ENCODE measurements around the gene SLC30A4.

SLC30A4 gene

GRCh38 chr15:45489690-45490238 is 32.8 kb downstream of the SLC30A4 start:
- no peak for TF ChIP-seq CTCF (IDR thresholded peaks at IDR 0.05; ENCODE audit: borderline replicate concordance, control extremely low read depth, extremely low read depth, insufficient read depth, missing control alignments)
- in situ Hi-C loops (cut with MboI; ENCODE audit: low sequenced_read_pairs, unreplicated experiment) = no loop called here
- no peak for DNase-seq (ENCODE audit: low spot score)

GRCh38 chr15:45486317-45486716 is 36.2 kb downstream of the SLC30A4 start:
- DNase-seq (ENCODE audit: low spot score) = no peak
- in situ Hi-C loops (cut with MboI; ENCODE audit: low sequenced_read_pairs, unreplicated experiment) = no loop called here

GRCh38 chr15:45481135-45481534 is 41.4 kb downstream of the SLC30A4 start:
- DNase-seq (ENCODE audit: low spot score) = no peak
- no peak for TF ChIP-seq CTCF (IDR thresholded peaks at IDR 0.05; ENCODE audit: borderline replicate concordance, control extremely low read depth, extremely low read depth, insufficient read depth, missing control alignments)
- in situ Hi-C loops (cut with MboI; ENCODE audit: low sequenced_read_pairs, unreplicated experiment) = no loop called here

More at GRCh38 chr15:45486317-45486716, 36.2 kb downstream of the SLC30A4 start:
- no peak for TF ChIP-seq CTCF (IDR thresholded peaks at IDR 0.05; ENCODE audit: borderline replicate concordance, control extremely low read depth, extremely low read depth, insufficient read depth, missing control alignments)

GRCh38 chr15:45476410-45476809 is 46.1 kb downstream of the SLC30A4 start:
- DNase-seq (ENCODE audit: low spot score) = no peak
- in situ Hi-C loops (cut with MboI; ENCODE audit: low sequenced_read_pairs, unreplicated experiment) = no loop called here
- TF ChIP-seq CTCF (IDR thresholded peaks at IDR 0.05; ENCODE audit: borderline replicate concordance, control extremely low read depth, extremely low read depth, insufficient read depth, missing control alignments) = no peak

- DNase-seq (ENCODE audit: low spot score) = no peak
- in situ Hi-C loops (cut with MboI; ENCODE audit: low sequenced_read_pairs, unreplicated experiment) = no loop called here
- no peak for TF ChIP-seq CTCF (IDR thresholded peaks at IDR 0.05; ENCODE audit: borderline replicate concordance, control extremely low read depth, extremely low read depth, insufficient read depth, missing control alignments)
Measured at GRCh38 chr15:45474799-45475198, 47.8 kb downstream of the SLC30A4 start.

- no peak for DNase-seq (ENCODE audit: low spot score)
- in situ Hi-C loops (cut with MboI; ENCODE audit: low sequenced_read_pairs, unreplicated experiment) = no loop called here
- TF ChIP-seq CTCF (IDR thresholded peaks at IDR 0.05; ENCODE audit: borderline replicate concordance, control extremely low read depth, extremely low read depth, insufficient read depth, missing control alignments) = no peak
Measured at GRCh38 chr15:45473068-45473467, 49.5 kb downstream of the SLC30A4 start.

Measured in GM13976 (cell line).